ENCODE measurements around the gene CLIP3.

The CLIP3 gene

DNA sequence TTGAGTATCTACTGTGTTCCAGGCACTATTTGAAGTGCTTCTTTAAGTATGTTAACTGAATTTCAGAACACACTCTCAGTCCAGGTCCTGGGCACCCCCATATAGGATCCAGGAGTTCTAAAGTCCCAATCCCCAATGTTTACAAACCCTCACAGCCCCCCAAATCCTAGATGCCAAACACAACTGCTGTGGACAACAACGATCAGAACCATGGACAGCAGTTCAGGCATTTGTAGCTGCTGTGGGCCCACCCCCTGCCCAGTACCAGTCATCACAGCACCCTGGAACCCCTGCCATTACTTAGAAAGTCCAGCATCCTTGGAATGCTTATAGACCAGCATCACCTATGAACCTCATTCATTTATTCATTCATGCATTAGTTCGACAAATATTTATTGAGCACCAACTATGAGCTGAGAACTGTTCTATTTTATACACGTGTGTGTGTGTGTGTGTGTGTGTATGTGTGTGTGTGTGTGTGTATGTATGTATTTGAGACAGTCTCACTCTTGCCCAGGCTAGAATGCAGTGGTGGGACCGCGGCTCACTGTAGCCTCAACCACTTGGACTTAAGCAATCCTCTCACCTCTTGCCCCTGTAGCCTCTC, 57.0 kb downstream of the CLIP3 start:
- DNase-seq, result no peak

DNA sequence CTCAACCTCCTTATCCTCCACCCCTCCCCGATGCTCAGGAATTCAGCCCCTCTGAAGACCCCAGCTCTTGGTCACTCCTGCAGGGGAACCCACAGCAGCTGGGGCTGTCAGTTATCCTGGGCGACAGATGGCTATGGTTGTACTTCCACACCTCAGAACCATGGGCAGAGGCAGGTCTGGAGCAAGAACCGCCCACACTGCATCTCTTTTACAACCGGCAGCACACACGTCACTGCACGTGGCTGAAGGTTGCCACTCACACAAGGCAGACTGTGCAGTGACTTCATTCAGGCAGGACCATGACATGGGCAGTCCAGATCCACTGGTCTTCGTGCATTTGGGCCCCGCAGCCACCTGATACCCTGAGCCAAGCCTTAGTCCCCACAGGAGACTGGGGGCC, 59.2 kb downstream of the CLIP3 start:
- DNase-seq, result no peak

DNA sequence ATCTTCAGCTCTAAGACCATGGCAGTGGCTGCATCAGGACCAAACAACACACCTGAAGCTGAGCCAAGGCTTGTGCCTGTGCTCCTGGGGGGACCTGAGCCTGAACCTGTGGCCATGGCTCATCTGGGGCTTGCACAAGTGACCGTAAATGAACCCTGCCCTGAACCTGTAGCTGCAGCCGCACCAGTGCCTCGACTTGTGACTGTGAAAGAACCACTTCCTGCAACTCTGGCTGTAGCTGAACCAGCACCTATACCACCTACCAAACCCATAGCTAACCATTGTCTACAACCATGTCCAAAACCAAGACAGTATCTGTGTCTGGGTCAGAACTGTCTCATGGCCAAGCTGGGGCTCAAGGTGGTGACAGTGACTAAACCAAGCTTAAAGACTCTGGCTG, 65.9 kb downstream of the CLIP3 start:
- no peak for DNase-seq
